CD4-positive, alpha-beta T cell treated with Interleukin-4 for 4 hours (primary cell): Measurements from ENCODE around the gene CCNF.
"Not testable (repeated sequence)": the region's sequence is repeated elsewhere in the genome, so short reads cannot be mapped to it uniquely, and the experiment has no call there.

Source experiments
- DNase-seq: peaks from one replicate; pipeline ENCODE4 v3.0.0-alpha.2; 2020

Gene CCNF

GRCh38 chr16:2429034-2429770 is at the start of gene CCNF:
Gene CCNF, plus strand, starts transcription at chr16:2429447. Its CDS starts 35 bp downstream, at chr16:2429482.
- DNase-seq: peak; percentile 97

- no peak for DNase-seq
Observed at GRCh38 chr16:2383501-2383900, 45.7 kb upstream of the CCNF start.

- no peak for DNase-seq
Observed at GRCh38 chr16:2384426-2384825, 44.8 kb upstream of the CCNF start.

- DNase-seq: no peak
Observed at GRCh38 chr16:2385190-2385836, 43.9 kb upstream of the CCNF start.

- DNase-seq: not testable (repeated sequence)
Observed at GRCh38 chr16:2385982-2386381, 43.3 kb upstream of the CCNF start.

GRCh38 chr16:2386990-2387389 is 42.3 kb upstream of the CCNF start:
- DNase-seq: no peak

GRCh38 chr16:2388139-2388874 is 40.9 kb upstream of the CCNF start:
- DNase-seq: no peak

- no peak for DNase-seq
Observed at GRCh38 chr16:2388875-2389433, 40.3 kb upstream of the CCNF start.

GRCh38 chr16:2392025-2392424 is 37.2 kb upstream of the CCNF start:
- DNase-seq: no peak

- DNase-seq: no peak
Observed at GRCh38 chr16:2398520-2398919, 30.7 kb upstream of the CCNF start.

GRCh38 chr16:2404099-2404498 is 25.1 kb upstream of the CCNF start:
- no peak for DNase-seq

- DNase-seq: no peak
Observed at GRCh38 chr16:2415085-2415484, 14.2 kb upstream of the CCNF start.

GRCh38 chr16:2420035-2420434 is 9.2 kb upstream of the CCNF start:
- DNase-seq: no peak

GRCh38 chr16:2422123-2422867 is 7.0 kb upstream of the CCNF start:
- DNase-seq: no peak

GRCh38 chr16:2424061-2425007 is 4.9 kb upstream of the CCNF start:
- no peak for DNase-seq

GRCh38 chr16:2425008-2425518 is 4.2 kb upstream of the CCNF start:
- DNase-seq: no peak

GRCh38 chr16:2425825-2426430 is 3.3 kb upstream of the CCNF start:
- DNase-seq: no peak

GRCh38 chr16:2426941-2427361 is 2.3 kb upstream of the CCNF start:
- no peak for DNase-seq

- DNase-seq: no peak
Observed at GRCh38 chr16:2427526-2427925, 1.7 kb upstream of the CCNF start.

GRCh38 chr16:2428051-2428783 is 1.0 kb upstream of the CCNF start:
- no peak for DNase-seq

- no peak for DNase-seq
Observed at GRCh38 chr16:2428784-2429033, 538 bp upstream of the CCNF start.
